Measurements from ENCODE around the gene CTNND2. TPM values are rescaled to one million over a fixed set of nuclear protein-coding genes. Genes with fewer than 3 reads are reported as not detected.

Gene CTNND2
- total RNA-seq, 1 donor from 2014 or later: 40.0 TPM

GRCh38 chr5:11459716-11460115, 444.5 kb downstream of the CTNND2 start:
- TF ChIP-seq CTCF (conservative IDR thresholded peaks at IDR 0.05): no peak
- Mint-ChIP-seq H3K4me1 (no peaks in the 10 kb centered on the region), H3K36me3 (ENCODE audit: low read depth) (no peaks in the 10 kb centered on the region), H3K9me3 (no peaks in the 10 kb centered on the region), H3K27me3 (ENCODE audit: low read depth) (no peaks in the 10 kb centered on the region), H3K27ac (ENCODE audit: unreplicated experiment) (no peak overlapping the region), H3K4me3 (no peak overlapping the region)
- DNase-seq (ENCODE audit: low read depth, low spot score): no peak

GRCh38 chr5:11455505-11455904, 448.7 kb downstream of the CTNND2 start:
- Mint-ChIP-seq H3K27ac (ENCODE audit: unreplicated experiment) (no peak overlapping the region), H3K9me3 (no peaks in the 10 kb centered on the region), H3K4me3 (no peak overlapping the region), H3K4me1 (no peaks in the 10 kb centered on the region), H3K27me3 (ENCODE audit: low read depth) (no peaks in the 10 kb centered on the region), H3K36me3 (ENCODE audit: low read depth) (no peaks in the 10 kb centered on the region)
- TF ChIP-seq CTCF (conservative IDR thresholded peaks at IDR 0.05): no peak
- DNase-seq (ENCODE audit: low read depth, low spot score): no peak

GRCh38 chr5:11452852-11453251, 451.4 kb downstream of the CTNND2 start:
- DNase-seq (ENCODE audit: low read depth, low spot score): no peak
- no peaks in the 10 kb centered on the region for H3K27me3 Mint-ChIP-seq (ENCODE audit: low read depth)
- H3K4me1 Mint-ChIP-seq: peaks cover 2% of the 10 kb centered on the region
- no peaks in the 10 kb centered on the region for H3K36me3 Mint-ChIP-seq (ENCODE audit: low read depth)
- H3K4me3 Mint-ChIP-seq: no peak overlapping the region
- TF ChIP-seq CTCF (conservative IDR thresholded peaks at IDR 0.05): no peak
- no peaks in the 10 kb centered on the region for H3K9me3 Mint-ChIP-seq
- H3K27ac Mint-ChIP-seq (ENCODE audit: unreplicated experiment): no peak overlapping the region

GRCh38 chr5:11449966-11450365, 454.3 kb downstream of the CTNND2 start:
- no peak overlapping the region for H3K27ac Mint-ChIP-seq (ENCODE audit: unreplicated experiment)
- H3K9me3 Mint-ChIP-seq: no peaks in the 10 kb centered on the region
- TF ChIP-seq CTCF (conservative IDR thresholded peaks at IDR 0.05): no peak
- DNase-seq (ENCODE audit: low read depth, low spot score): no peak
- H3K27me3 Mint-ChIP-seq (ENCODE audit: low read depth): no peaks in the 10 kb centered on the region
- peaks cover 8% of the 10 kb centered on the region for H3K4me1 Mint-ChIP-seq
- no peak overlapping the region for H3K4me3 Mint-ChIP-seq
- H3K36me3 Mint-ChIP-seq (ENCODE audit: low read depth): no peaks in the 10 kb centered on the region

DNA sequence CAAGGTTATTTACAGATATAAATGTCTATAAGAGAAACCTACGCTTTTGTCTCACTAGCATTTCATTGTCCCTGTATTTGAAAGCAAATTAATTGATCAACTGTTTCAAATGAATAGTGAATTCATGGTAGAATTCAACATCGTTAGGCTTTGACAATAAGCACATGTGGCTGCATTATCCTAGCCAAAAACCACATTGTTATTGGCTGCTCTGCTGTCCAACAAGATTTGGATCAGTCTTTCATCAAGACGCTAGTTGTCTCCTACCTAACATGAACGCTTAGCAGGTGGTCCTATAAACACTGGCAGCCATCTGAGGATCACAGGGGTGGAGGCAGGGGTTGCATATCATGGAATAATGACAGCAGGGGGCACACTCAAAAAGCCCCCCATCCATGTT, 455.0 kb downstream of the CTNND2 start:
- Mint-ChIP-seq H3K36me3 (ENCODE audit: low read depth) (no peaks in the 10 kb centered on the region), H3K27me3 (ENCODE audit: low read depth) (no peaks in the 10 kb centered on the region), H3K9me3 (no peaks in the 10 kb centered on the region), H3K4me1 (peaks cover 10% of the 10 kb centered on the region), H3K27ac (ENCODE audit: unreplicated experiment) (no peak overlapping the region), H3K4me3 (no peak overlapping the region)
- no peak for TF ChIP-seq CTCF (conservative IDR thresholded peaks at IDR 0.05)
- no peak for DNase-seq (ENCODE audit: low read depth, low spot score)

DNA sequence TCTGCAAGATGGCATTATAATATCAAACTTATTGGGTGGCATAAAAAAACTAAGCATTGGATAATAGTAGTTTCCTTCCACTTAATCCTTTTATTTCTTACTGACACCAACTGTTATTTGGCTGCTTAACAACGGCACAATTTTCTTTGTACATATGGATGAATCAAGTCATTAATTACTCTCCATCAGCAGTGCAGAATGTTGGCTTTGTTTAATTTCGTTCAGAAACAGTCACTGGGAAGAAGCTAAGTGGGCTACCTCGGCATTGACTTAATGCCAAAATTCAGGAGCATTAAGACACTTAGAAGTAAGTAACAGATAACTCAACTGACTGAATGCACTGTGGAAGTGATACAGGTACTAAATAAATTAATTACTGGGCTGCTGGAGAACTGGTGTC, 460.4 kb downstream of the CTNND2 start:
- H3K27ac Mint-ChIP-seq (ENCODE audit: unreplicated experiment): no peak overlapping the region
- H3K36me3 Mint-ChIP-seq (ENCODE audit: low read depth): no peaks in the 10 kb centered on the region
- no peaks in the 10 kb centered on the region for H3K9me3 Mint-ChIP-seq
- no peak for DNase-seq (ENCODE audit: low read depth, low spot score)
- peaks cover 16% of the 10 kb centered on the region for H3K4me1 Mint-ChIP-seq
- TF ChIP-seq CTCF (conservative IDR thresholded peaks at IDR 0.05): no peak
- H3K4me3 Mint-ChIP-seq: no peak overlapping the region
- H3K27me3 Mint-ChIP-seq (ENCODE audit: low read depth): no peaks in the 10 kb centered on the region
